Type B pancreatic cell (in vitro differentiated cells): Measurements from ENCODE around the gene CLDN10. TPM values are rescaled to one million over a fixed set of nuclear protein-coding genes. Genes with fewer than 3 reads are reported as not detected.

Experiments
- DNase-seq: peaks from one replicate; pipeline ENCODE4 v3.0.0; 2021; ENCODE audit warnings: mixed read lengths; ENCODE audit not compliant: unreplicated experiment; ENCODE audit errors: extremely low spot score
- H3K27ac Mint-ChIP-seq: 2 replicates; pipeline ENCODE4 v1.8.0; 2021; ENCODE audit warnings: mild to moderate bottlenecking, mixed read lengths
- H3K27me3 Mint-ChIP-seq: 2 replicates; pipeline ENCODE4 v1.8.0; 2021; ENCODE audit warnings: mixed read lengths
- H3K36me3 Mint-ChIP-seq: 2 replicates; pipeline ENCODE4 v1.8.0; 2021; ENCODE audit warnings: mixed read lengths
- H3K4me1 Mint-ChIP-seq: one replicate; pipeline ENCODE4 v1.8.0; 2021; ENCODE audit warnings: mixed read lengths; ENCODE audit not compliant: unreplicated experiment
- H3K4me3 Mint-ChIP-seq: 2 replicates; pipeline ENCODE4 v1.8.0; 2021; ENCODE audit warnings: mild to moderate bottlenecking, mixed read lengths
- H3K9me3 Mint-ChIP-seq: 2 replicates; pipeline ENCODE4 v1.8.0; 2021; ENCODE audit warnings: mixed read lengths
- CTCF ChIP-seq: fragments of 200-600 bp; sonication (generic); conservative IDR thresholded peaks from 2 replicates; pipeline ENCODE4 v1.5.0; 2021; ENCODE audit warnings: antibody characterized with exemption, mild to moderate bottlenecking
- total RNA-seq: library from RNA; stranded (reverse); gene quantifications from 2 replicates; pipeline ENCODE4 v1.2.1, GENCODE V29; 2021; ENCODE audit warnings: low replicate concordance

CLDN10 gene
- total RNA-seq, 1 donor from 2014 or later: 2.1 TPM

GRCh38 chr13:95541911-95542474 lies 10.5 kb upstream of the CLDN10 start:
- no peak overlapping the region for H3K27ac Mint-ChIP-seq
- H3K4me3 Mint-ChIP-seq: no peak overlapping the region
- no peak for TF ChIP-seq CTCF
- no peaks in the 10 kb centered on the region for H3K4me1 Mint-ChIP-seq
- peaks cover 18% of the 10 kb centered on the region for H3K27me3 Mint-ChIP-seq
- no peak for DNase-seq
- no peaks in the 10 kb centered on the region for H3K36me3 Mint-ChIP-seq
- H3K9me3 Mint-ChIP-seq: no peaks in the 10 kb centered on the region

DNA sequence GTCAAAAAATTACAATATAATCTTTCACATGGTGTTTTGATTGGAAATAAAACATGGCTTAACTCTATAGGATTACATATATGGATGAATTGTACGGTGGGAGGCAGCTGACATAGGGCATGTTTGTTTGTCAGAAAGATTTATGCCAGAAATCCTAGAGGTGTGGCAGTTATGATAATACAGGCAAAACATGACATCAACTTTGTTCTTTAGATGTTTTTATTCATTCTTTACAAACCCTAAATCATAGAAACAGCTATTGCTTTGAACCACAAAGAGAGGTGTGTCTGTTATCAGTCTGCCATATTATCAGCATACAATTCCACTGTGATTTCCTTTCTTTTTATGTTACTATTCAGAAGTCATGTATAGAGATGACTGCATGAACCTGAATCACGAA lies 8.2 kb upstream of the CLDN10 start:
- no peaks in the 10 kb centered on the region for H3K9me3 Mint-ChIP-seq
- H3K4me3 Mint-ChIP-seq: no peak overlapping the region
- H3K27ac Mint-ChIP-seq: no peak overlapping the region
- peaks cover 32% of the 10 kb centered on the region for H3K27me3 Mint-ChIP-seq
- no peaks in the 10 kb centered on the region for H3K4me1 Mint-ChIP-seq
- no peak for DNase-seq
- TF ChIP-seq CTCF: no peak
- no peaks in the 10 kb centered on the region for H3K36me3 Mint-ChIP-seq

- no peak for TF ChIP-seq CTCF
- Mint-ChIP-seq H3K4me1 (no peaks in the 10 kb centered on the region), H3K27me3 (peaks cover 56% of the 10 kb centered on the region), H3K4me3 (no peak overlapping the region), H3K36me3 (no peaks in the 10 kb centered on the region), H3K27ac (no peak overlapping the region), H3K9me3 (no peaks in the 10 kb centered on the region)
- no peak for DNase-seq
Observed at GRCh38 chr13:95546919-95547318, 5.6 kb upstream of the CLDN10 start.

GRCh38 chr13:95547531-95548167 lies 4.9 kb upstream of the CLDN10 start:
- Mint-ChIP-seq H3K4me3 (no peak overlapping the region), H3K27me3 (peaks cover 59% of the 10 kb centered on the region), H3K36me3 (no peaks in the 10 kb centered on the region), H3K27ac (no peak overlapping the region), H3K4me1 (no peaks in the 10 kb centered on the region), H3K9me3 (no peaks in the 10 kb centered on the region)
- DNase-seq: no peak
- TF ChIP-seq CTCF: no peak

GRCh38 chr13:95552208-95552538 lies 347 bp upstream of the CLDN10 start:
- Mint-ChIP-seq H3K9me3 (peaks cover 6% of the 10 kb centered on the region), H3K27me3 (peaks cover 78% of the 10 kb centered on the region), H3K4me1 (no peaks in the 10 kb centered on the region), H3K4me3 (peak overlapping the region; percentile 44), H3K27ac (no peak overlapping the region), H3K36me3 (no peaks in the 10 kb centered on the region)
- DNase-seq: no peak
- no peak for TF ChIP-seq CTCF
